ENCODE data around the gene FHOD3.

The FHOD3 gene

GRCh38 chr18:36477776-36478175, 180.3 kb downstream of the FHOD3 start:
- TF ChIP-seq POLR2AphosphoS5 (IDR thresholded peaks at IDR 0.05; ENCODE audit: low read depth, low read length) = no peak
- no peak for TF ChIP-seq POLR2A (IDR thresholded peaks at IDR 0.05; ENCODE audit: low read depth, low read length)
- FAIRE-seq = no peak
- no peak for DNase-seq (ENCODE audit: insufficient read length)

DNA sequence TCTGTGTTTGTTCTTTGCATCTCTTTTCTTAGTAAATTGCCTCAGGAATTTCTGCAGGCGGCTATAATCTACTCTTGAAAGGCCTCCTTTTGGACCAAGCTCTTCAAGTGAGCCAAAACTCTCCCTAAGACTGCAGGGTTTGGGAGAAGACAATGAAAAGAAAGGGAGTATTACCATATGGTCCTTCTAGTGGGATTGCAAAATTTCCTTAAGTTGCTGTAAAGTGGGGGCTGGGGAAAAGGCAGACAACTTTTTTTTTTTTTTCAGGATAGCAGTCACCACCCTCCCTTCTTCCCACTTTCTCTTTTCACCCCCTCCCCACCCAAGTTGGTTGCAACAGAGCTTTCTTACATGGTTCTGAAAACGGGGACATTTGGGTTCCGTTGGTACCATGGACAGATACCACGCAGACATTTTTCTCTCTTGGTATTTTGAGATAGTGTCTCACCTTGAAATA, 183.7 kb downstream of the FHOD3 start:
- no peak for FAIRE-seq
- TF ChIP-seq TAF1 (IDR thresholded peaks at IDR 0.05; ENCODE audit: borderline replicate concordance, low read depth, low read length) (no peak), POLR2A (IDR thresholded peaks at IDR 0.05; ENCODE audit: low read depth, low read length) (no peak)
- no peak for DNase-seq (ENCODE audit: insufficient read length)

DNA sequence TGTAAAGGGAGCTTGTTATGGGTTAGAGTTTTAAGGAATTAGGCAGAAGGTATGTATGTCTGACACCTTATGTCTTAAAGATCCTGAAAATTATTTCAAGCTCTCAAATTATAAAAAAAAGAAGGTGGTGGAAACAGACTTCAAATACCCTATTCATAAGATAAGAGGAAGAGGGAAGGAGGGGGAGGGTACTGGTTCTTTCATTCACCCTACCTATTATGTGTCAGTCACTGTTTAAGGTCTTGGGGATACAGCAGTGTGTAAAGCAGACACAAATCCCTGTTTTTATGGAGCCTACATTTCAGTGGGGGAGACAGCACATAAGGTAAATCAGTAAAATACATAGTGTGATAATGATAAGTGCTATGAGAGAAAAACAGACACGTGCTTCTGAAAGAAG, 184.4 kb downstream of the FHOD3 start:
- no peak for FAIRE-seq
- TF ChIP-seq POLR2AphosphoS5 (IDR thresholded peaks at IDR 0.05; ENCODE audit: low read depth, low read length) = no peak
- TF ChIP-seq TAF1 (IDR thresholded peaks at IDR 0.05; ENCODE audit: borderline replicate concordance, low read depth, low read length) = no peak
- TF ChIP-seq POLR2A (IDR thresholded peaks at IDR 0.05; ENCODE audit: low read depth, low read length) = no peak
- no peak for DNase-seq (ENCODE audit: insufficient read length)

GRCh38 chr18:36484591-36484990, 187.1 kb downstream of the FHOD3 start:
- FAIRE-seq = no peak
- no peak for DNase-seq (ENCODE audit: insufficient read length)
- TF ChIP-seq POLR2AphosphoS5 (IDR thresholded peaks at IDR 0.05; ENCODE audit: low read depth, low read length) = no peak
- no peak for TF ChIP-seq POLR2A (IDR thresholded peaks at IDR 0.05; ENCODE audit: low read depth, low read length)
- no peak for TF ChIP-seq TAF1 (IDR thresholded peaks at IDR 0.05; ENCODE audit: borderline replicate concordance, low read depth, low read length)

DNA sequence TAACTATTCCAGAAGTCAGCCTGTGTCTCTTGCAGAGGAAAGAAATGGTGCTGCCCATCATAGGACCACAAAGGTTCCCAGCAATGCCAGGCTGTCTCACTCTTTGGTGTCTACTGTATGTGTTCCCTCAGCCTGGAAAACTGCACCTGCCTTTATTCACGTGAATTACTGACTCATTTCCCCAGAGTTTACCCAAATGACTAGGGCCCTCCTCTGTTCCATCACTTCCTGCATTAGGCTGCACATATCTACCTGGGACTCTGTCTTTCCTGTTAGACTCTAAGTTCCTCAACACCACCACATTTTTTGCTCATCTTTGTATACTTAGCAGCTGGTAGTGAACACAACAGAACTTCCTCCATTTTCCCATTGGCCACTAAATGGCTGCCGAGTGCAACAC, 188.3 kb downstream of the FHOD3 start:
- no peak for FAIRE-seq
- TF ChIP-seq POLR2A (IDR thresholded peaks at IDR 0.05; ENCODE audit: low read depth, low read length) = no peak
- no peak for TF ChIP-seq TAF1 (IDR thresholded peaks at IDR 0.05; ENCODE audit: borderline replicate concordance, low read depth, low read length)
- TF ChIP-seq POLR2AphosphoS5 (IDR thresholded peaks at IDR 0.05; ENCODE audit: low read depth, low read length) = no peak
- DNase-seq (ENCODE audit: insufficient read length) = no peak

DNA sequence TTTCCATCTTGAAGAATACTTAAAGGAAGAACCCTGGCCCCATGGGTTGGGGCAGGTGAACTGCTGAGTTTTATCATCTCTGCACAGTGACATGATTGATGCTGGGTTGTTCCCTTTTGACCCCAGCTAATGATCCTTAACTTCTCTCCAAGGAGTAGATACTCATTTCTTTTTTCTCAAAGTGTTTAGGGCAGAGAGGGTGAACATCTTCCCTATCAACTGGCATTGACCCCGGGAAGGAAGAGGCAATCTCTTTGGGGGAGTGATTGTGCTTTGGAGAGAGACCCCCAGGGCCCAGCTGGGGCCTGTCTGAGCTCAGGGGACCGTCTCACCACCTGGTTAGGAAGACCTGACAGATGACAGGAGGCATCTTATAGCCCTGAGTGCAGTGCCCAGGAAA, 190.6 kb downstream of the FHOD3 start:
- TF ChIP-seq POLR2A (IDR thresholded peaks at IDR 0.05; ENCODE audit: low read depth, low read length) (no peak), TAF1 (IDR thresholded peaks at IDR 0.05; ENCODE audit: borderline replicate concordance, low read depth, low read length) (no peak), POLR2AphosphoS5 (IDR thresholded peaks at IDR 0.05; ENCODE audit: low read depth, low read length) (no peak)
- FAIRE-seq (no peak), DNase-seq (ENCODE audit: insufficient read length) (no peak)

DNA sequence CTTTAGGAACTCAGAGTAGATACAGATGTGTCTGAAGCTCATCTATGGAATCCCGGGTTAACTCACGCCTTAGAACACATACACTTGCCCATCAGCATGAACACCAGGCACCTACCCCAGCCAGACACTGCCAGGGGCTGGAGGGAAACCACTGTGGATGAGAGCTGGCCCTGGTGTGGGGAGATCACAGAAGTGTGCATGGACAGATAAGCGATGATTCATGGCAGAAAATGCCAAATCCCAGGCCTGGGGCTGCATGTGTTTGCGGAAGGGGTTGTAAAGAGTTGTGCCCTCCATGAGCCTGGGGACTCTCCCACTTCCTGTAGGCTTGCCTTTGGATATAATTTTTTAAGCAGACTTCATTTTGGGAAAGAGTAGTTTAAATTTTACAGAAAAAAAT, 193.4 kb downstream of the FHOD3 start:
- FAIRE-seq (no peak), DNase-seq (ENCODE audit: insufficient read length) (no peak)

DNA sequence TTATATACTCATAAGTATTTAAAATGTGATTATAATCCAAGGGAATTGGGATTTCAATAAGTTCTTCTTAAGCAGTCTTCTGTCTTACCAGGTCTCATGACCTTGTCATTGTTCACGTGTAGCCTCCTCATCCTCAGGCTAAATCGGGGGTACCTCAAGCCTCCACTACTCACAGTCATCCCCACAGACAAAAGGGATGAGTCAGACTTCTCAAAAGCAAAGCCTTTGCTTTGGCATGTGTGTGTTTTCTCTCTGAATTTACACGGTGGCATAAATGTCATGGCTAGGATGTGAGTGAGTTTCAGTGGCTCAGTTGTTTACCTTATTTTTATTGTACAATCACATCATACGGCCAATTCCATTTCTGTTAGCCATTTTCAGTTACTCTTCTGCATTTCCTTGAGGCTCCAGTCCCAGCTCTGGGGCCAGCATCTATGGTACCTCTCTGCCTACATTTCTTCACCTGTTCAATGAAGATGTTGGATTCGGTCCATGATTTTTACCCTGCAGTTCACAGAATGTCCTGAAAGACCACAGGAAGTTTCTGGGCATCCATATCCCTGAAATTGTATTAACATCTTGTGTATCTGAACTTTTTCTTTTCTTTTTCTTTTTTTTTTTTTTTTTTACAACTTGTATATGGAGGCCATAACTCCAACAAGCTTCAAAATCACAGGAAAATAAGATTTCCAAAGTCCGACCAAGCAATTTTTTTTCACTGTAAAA, 195.3 kb downstream of the FHOD3 start:
- DNase-seq (ENCODE audit: insufficient read length) (no peak), FAIRE-seq (no peak)
- TF ChIP-seq TAF1 (IDR thresholded peaks at IDR 0.05; ENCODE audit: borderline replicate concordance, low read depth, low read length) (no peak), POLR2AphosphoS5 (IDR thresholded peaks at IDR 0.05; ENCODE audit: low read depth, low read length) (no peak), POLR2A (IDR thresholded peaks at IDR 0.05; ENCODE audit: low read depth, low read length) (no peak)

More for the DNA sequence above, 193.4 kb downstream of the FHOD3 start:
- TF ChIP-seq POLR2AphosphoS5 (IDR thresholded peaks at IDR 0.05; ENCODE audit: low read depth, low read length) = no peak

DNA sequence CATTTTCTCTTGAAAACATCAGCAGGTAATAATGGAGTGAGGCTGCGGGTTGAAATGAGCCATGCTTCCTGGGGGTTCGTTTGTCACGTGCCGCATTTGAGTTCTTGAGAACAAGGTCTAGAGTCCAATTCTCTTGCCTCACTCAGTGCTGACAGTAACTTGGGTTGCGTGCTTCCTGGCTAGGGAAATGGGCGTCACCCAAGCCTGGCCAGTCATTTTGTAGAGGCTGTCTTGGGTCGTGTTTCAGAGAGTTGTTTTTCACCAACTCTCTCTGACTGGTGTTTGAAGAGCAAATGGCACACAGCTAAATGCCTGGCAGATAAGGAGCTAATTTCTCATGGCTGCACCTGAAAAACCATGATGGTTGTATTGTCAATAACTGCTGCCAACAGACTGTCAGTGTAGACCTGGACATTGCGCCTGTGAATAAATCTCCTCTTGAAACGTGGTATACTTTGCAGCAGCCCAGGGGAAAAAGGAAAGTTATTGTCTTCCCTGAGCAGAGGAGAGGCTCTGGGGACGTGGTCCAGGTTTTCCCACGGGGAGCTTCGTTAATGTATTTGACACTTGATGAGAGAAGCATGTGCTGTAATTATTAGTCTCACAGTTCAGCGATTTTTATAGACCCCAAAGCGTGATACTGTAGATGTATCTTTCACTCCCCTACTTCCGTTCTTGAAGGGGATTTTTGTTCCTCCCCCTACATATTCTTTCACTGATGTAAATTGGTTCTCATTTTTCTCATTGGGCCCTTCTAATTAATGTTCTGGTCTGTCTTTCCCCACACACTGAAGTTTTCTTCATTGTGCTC, 196.0 kb downstream of the FHOD3 start:
- TF ChIP-seq POLR2AphosphoS5 (IDR thresholded peaks at IDR 0.05; ENCODE audit: low read depth, low read length) (no peak), POLR2A (IDR thresholded peaks at IDR 0.05; ENCODE audit: low read depth, low read length) (no peak), TAF1 (IDR thresholded peaks at IDR 0.05; ENCODE audit: borderline replicate concordance, low read depth, low read length) (no peak)
- no peak for DNase-seq (ENCODE audit: insufficient read length)

DNA sequence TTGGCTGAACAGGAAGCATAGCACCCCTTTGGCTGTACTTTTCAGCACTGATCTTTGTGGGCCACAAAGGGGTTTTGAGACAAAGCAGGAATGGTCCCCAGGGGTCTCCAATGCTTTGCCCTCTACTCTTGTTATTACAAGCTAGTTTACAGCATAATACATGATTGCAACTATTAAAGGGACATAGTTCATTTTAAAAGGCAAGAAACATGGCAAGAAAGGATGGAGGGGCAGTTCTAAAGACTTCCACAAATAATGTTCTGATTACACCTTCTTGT, 196.6 kb downstream of the FHOD3 start:
- no peak for DNase-seq (ENCODE audit: insufficient read length)
- FAIRE-seq = no peak
- TF ChIP-seq POLR2AphosphoS5 (IDR thresholded peaks at IDR 0.05; ENCODE audit: low read depth, low read length) = no peak
- TF ChIP-seq TAF1 (IDR thresholded peaks at IDR 0.05; ENCODE audit: borderline replicate concordance, low read depth, low read length) = no peak
- no peak for TF ChIP-seq POLR2A (IDR thresholded peaks at IDR 0.05; ENCODE audit: low read depth, low read length)

More for the DNA sequence above, 196.0 kb downstream of the FHOD3 start:
- FAIRE-seq = peak; percentile 27

DNA sequence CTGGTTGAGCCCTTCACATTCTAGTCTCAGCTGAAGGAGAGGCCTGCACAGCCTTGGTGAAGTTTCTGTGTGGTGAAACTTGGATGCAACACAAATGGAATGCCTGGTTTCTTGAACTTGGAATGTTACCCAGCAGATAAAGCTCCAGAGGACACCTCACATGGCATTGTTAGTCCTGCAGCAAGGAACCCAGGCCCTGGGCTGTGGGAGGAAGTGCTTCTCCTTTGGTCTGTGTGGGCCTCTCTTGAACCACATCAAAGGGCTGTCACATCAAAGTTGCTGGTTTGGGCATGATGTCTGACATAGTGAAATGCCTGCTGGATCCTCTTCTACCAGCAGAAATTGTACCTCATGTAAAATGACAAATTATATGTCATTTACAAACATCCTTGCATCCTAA, 198.5 kb downstream of the FHOD3 start:
- no peak for TF ChIP-seq POLR2A (IDR thresholded peaks at IDR 0.05; ENCODE audit: low read depth, low read length)
- no peak for TF ChIP-seq TAF1 (IDR thresholded peaks at IDR 0.05; ENCODE audit: borderline replicate concordance, low read depth, low read length)
- TF ChIP-seq POLR2AphosphoS5 (IDR thresholded peaks at IDR 0.05; ENCODE audit: low read depth, low read length) = no peak
- FAIRE-seq (no peak), DNase-seq (ENCODE audit: insufficient read length) (no peak)

DNA sequence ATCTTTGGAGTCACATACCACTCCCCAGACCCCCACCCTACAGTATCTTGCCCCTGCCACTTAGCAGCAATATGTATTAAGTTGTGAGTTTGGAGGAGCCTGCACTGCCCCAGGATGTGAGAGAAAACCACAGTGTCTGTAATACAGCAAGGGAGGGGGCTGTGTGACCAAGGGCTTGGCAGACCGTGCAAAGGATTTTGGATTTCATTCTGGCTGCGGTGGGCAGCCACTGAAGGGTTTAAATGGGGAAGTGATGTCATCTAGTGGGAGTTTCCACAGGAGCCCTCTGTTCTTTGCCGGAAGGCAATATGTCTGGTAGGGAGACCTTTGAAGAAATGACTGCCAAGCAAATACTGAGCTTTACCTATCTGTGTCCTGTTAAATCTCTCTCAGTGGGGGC, 202.4 kb downstream of the FHOD3 start:
- peak; percentile 12 for DNase-seq (ENCODE audit: insufficient read length)

More for the DNA sequence above, 202.4 kb downstream of the FHOD3 start:
- TF ChIP-seq POLR2A (IDR thresholded peaks at IDR 0.05; ENCODE audit: low read depth, low read length) (no peak), POLR2AphosphoS5 (IDR thresholded peaks at IDR 0.05; ENCODE audit: low read depth, low read length) (no peak), TAF1 (IDR thresholded peaks at IDR 0.05; ENCODE audit: borderline replicate concordance, low read depth, low read length) (no peak)
- no peak for FAIRE-seq

Data from GM12892 (cell line).